Pulmonary artery endothelial cell (primary cell): Measurements from ENCODE around the gene PRR18. TPM values are rescaled to one million over a fixed set of nuclear protein-coding genes. Genes with fewer than 3 reads are reported as not detected.

Experiments used
- DNase-seq: peaks from one replicate; pipeline ENCODE4 v3.0.0-alpha.2; 2011; ENCODE audit warnings: low read depth, low spot score
- total RNA-seq: library from RNA; depleted of rRNA; stranded (reverse); fragments of >200 nt; gene quantifications from 2 replicates; pipeline ENCODE4 v1.2.3, GENCODE V29; 2014

Gene PRR18
- total RNA-seq, 1 donor from 2014 or later: not detected

- DNase-seq: no peak
Measured at GRCh38 chr6:166277018-166277417, 31.2 kb downstream of the PRR18 start.

GRCh38 chr6:166275714-166276166, 32.5 kb downstream of the PRR18 start:
- DNase-seq: no peak

DNA sequence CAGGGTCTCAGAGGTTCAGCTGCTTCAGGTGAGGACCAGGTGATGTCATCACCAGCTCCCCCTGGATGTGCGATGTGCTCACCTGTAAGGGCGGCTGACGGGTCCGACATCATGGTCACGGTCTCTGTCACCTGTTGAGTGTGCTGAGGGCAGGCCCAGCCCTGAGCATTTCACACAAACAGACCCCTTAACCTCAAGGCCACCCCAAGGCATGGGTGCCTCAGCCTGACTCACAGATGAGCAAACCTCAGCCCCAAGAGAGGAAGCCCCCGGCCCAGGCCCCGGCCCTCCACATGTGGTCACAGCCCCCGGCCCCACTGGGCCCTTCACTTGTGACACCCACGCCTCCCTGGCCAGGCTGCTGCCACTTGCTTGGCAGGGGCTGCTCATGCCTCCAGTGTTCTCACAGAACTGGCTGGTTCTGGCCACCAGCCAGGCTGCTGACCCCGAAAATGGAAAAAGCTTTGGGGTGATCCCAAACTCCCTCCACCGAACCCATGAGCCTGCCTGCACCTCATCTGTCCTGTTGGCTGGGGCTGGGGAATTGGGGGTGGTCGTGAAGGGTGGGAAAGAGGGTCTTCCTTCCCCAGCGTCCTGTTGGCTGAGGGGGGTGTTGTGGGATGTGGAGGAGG, 33.3 kb downstream of the PRR18 start:
- no peak for DNase-seq

DNA sequence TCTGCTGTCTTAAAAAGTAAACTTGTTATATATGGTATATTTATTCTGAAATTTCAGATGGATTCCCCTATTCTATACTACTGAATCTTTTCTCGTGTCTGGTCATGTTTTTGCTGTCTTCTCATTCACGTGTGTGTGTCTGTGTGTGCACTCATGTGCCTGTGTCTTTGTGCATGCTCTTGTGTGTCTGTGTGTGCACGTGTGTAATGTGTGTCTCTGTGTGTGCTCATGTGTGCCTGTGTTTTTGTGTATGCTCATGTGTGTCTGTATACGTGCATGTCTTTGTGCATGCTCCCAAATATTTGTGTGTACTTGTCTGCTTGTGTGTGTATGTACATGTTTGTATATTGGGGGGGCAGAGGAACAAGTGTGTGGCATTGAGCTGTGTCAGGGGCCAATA, 34.0 kb downstream of the PRR18 start:
- no peak for DNase-seq

DNA sequence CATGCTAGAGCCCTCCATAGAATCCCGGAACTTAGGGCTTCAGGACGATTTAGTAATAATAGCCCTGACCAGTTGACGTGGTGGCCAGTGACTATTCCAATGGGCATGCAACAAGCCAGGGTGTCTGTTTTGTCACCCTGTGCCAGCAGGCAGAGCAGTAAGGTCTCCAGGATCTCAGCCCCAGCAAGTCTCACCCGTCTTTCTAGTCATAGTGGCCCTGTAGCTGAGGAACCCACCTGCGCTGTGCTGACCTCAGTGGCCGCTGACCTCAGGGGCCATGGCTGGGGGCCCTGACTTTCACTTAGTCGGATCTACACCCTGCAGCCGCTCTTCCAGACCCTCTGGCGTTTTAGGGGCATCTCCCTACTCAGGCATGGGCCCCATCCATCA, 36.8 kb downstream of the PRR18 start:
- no peak for DNase-seq

DNA sequence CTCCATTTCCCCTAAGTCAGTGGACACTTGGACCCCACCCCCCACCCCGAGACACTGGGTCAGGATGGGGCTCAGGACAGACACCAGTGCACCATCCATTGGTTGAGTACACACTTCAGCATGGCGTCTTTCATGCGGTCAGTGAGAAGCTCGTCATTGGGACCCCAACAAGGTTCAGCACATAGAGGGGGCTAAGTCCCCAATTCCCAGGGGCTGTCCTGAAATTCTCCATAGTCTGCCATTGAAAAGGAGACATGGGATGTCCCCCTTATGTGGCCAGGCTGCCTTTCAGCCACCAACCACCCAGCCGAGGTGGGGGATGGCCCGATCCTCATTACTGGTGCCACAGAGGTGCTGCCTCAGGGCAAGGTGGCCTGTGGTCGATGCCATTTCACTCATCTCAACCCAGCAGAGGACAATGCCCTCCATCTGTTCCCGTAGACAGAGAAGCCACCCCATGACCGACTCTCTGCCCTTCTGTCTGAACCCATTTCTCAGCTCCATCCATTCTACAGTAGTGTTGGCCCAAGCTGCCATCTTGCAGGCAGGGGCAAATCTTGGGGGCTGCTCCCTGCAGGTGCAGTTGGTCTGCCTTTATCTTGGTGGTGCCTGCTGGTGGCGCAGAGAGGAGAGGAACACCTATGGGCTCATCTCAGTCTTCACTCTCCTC, 37.4 kb downstream of the PRR18 start:
- no peak for DNase-seq

DNA sequence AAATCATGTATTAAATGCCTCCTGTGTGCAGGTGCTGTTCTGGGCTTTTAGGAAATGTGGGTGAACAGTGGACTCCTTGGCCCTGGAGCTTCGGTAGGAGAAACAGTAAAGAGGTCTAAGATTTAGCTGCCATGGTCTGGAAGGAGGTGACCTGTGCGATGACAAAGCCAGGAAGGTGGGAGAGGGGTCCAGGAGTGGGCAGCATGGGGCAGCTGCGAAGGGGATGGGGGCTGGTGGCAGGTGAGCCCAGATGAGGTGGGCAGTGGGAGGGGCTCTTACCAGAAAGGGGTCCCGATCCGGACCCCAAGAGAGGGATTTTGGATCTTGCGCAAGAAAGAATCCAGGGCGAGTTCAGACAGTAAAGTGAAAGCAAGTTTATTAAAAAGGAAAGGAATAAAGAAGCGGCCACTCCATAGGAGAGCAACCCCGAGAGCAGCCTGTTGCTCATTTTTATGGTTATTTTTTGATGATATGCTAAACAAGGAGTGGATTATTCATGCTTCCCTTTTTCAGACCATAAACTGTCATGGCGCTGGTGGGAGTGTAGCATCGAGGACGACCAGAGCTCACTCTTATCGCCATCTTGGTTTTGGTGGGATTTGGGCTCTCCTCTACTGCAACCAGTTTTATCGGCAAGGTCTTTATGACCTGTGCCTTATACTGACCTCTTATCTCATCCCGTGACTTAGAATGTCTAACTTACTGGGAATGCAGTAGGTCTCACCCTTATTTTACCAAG, 38.7 kb downstream of the PRR18 start:
- DNase-seq: no peak

- no peak for DNase-seq
Measured at GRCh38 chr6:166268431-166268830, 39.8 kb downstream of the PRR18 start.

DNA sequence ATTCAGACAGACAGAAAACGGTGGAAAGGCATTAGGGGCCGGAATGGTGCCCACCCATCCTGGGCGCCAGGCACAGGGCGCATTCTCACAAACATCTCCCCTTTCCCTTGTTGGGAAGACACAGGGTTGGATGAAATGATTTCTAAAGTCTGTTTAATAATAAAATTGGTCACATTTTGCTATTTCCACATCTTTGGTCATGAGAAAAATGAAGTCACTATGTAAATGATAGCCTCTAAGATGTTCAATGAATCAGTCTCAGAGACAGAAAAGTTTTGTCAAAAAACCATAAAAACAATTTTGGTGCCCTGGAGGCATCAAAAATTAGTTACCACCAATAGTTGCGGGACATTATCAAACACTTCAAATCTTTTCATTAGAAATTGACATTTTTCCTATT, 40.7 kb downstream of the PRR18 start:
- no peak for DNase-seq

- DNase-seq: no peak
Measured at GRCh38 chr6:166266336-166266735, 41.9 kb downstream of the PRR18 start.

DNA sequence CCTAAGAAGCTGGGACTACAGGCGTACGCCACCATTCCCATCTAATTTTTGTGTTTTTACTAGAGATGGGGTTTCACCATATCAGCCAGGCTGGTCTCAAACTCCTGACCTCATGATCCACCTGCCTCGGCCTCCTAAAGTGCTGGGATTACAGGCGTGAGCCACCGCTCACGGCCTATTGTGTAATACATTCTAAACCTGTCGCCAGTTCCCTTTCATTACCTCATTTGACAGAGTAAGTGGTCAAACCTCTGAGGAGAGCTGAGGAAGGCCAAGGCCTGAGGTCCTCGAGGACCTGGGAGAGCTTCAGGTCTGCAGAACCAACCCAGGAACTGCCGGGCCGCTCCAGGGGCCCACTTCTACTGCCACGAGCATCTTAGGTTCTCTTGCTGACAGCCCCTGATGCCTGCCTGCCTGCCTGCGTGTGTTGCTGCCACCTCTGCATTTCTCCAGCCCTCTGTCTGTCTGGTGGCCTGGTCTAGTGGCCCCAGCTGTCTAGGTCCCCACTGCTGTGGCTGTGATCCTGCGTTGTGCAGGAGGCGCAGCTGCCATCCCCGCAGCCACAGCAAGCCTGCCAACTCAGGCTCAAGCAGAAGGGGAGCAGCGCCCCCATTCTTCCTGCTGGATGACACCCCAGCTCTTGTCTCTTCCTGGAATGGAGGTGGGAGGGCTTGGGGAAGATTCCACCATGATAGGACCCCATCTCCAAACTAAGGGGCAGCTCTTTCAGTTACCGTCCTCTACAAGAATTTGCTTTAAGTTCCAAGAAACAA, 45.3 kb downstream of the PRR18 start:
- no peak for DNase-seq

DNA sequence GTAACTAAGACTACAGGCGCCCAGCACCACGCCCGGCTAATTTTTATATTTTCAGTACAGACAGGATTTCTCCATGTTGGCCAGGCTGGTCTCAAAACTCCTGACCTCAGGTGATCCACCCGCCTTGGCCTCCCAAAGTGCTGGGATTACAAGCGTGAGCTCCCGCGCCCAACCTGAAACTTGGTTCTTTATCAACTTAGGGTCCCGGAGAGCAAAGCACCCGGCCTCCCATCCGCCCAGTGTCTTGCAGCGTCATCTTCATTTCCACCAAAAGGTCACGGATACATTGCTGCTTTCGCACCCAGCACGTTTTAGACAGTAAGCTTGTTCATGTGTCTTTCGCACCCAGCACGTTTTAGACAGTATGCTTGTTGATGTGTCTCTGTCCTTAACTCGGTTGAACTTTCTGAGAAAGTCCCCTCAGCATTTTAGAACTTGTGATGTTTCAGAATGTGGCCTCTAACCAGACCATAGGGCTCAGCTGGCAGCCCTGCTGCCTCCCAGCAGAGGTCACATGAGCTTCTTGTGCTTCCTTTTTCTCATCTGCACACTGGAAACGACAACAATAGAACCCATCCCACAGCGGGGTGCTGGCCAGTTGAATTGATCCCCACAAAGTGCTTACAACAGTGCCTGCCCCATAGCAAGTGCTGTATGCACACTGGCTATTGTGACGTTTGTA, 48.8 kb downstream of the PRR18 start:
- no peak for DNase-seq

GRCh38 chr6:166258854-166259276, 49.3 kb downstream of the PRR18 start:
- no peak for DNase-seq

GRCh38 chr6:166257911-166258318, 50.3 kb downstream of the PRR18 start:
- no peak for DNase-seq

Other genes with a start within 250 kb of the PRR18 start
- gene TBXT, start 140.5 kb downstream of the PRR18 start, total RNA-seq: not detected in 2 replicates
- 27.9 and 32.9 TPM in 2 replicates for gene SFT2D1, start 34.2 kb upstream of the PRR18 start, total RNA-seq
- 21.7 and 24.6 TPM in 2 replicates for gene MPC1, start 74.5 kb upstream of the PRR18 start, total RNA-seq